ENCODE measurements around the gene EWSR1. TPM values are rescaled to one million over a fixed set of nuclear protein-coding genes. Genes with fewer than 3 reads are reported as not detected.

The EWSR1 gene
- total and polyA plus RNA-seq, 2 experiments from 2014 or later = 391 to 427 TPM

DNA sequence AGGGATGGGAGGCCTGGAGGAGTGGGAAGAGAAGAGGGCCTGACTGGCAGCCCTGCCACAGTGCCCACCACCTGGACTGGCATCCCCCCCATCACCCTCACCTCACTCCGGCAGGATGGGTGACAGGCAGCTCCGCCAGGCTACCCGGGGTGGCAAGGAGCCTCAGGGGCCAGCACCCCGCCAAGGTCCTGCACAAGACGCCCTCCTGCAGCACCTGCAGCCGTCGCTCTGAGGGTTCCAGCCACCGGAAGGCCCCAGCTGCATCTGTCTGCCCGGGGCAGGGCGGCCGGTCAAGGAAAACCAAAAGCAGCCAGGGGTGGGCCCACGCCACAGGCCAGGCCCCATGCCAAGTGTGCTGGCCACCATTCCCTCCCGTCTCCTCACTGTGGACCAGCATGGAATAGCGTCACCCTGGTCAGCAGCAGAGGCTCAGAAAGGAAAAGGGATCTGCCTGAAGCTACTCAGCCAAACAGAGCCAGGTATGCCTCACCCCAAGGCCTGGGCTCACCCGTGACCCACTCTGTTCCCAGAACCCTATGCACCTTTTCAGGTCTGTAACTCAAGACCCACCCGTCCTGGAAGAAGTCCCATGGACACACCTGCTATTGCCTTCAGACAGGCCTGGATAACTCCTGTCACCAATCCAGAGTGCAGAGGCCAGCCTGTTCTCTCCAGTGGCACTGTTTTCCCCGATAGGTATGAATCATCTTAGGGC is 7.3 kb upstream of the EWSR1 start (continued):
- TF ChIP-seq, protein P1, sequence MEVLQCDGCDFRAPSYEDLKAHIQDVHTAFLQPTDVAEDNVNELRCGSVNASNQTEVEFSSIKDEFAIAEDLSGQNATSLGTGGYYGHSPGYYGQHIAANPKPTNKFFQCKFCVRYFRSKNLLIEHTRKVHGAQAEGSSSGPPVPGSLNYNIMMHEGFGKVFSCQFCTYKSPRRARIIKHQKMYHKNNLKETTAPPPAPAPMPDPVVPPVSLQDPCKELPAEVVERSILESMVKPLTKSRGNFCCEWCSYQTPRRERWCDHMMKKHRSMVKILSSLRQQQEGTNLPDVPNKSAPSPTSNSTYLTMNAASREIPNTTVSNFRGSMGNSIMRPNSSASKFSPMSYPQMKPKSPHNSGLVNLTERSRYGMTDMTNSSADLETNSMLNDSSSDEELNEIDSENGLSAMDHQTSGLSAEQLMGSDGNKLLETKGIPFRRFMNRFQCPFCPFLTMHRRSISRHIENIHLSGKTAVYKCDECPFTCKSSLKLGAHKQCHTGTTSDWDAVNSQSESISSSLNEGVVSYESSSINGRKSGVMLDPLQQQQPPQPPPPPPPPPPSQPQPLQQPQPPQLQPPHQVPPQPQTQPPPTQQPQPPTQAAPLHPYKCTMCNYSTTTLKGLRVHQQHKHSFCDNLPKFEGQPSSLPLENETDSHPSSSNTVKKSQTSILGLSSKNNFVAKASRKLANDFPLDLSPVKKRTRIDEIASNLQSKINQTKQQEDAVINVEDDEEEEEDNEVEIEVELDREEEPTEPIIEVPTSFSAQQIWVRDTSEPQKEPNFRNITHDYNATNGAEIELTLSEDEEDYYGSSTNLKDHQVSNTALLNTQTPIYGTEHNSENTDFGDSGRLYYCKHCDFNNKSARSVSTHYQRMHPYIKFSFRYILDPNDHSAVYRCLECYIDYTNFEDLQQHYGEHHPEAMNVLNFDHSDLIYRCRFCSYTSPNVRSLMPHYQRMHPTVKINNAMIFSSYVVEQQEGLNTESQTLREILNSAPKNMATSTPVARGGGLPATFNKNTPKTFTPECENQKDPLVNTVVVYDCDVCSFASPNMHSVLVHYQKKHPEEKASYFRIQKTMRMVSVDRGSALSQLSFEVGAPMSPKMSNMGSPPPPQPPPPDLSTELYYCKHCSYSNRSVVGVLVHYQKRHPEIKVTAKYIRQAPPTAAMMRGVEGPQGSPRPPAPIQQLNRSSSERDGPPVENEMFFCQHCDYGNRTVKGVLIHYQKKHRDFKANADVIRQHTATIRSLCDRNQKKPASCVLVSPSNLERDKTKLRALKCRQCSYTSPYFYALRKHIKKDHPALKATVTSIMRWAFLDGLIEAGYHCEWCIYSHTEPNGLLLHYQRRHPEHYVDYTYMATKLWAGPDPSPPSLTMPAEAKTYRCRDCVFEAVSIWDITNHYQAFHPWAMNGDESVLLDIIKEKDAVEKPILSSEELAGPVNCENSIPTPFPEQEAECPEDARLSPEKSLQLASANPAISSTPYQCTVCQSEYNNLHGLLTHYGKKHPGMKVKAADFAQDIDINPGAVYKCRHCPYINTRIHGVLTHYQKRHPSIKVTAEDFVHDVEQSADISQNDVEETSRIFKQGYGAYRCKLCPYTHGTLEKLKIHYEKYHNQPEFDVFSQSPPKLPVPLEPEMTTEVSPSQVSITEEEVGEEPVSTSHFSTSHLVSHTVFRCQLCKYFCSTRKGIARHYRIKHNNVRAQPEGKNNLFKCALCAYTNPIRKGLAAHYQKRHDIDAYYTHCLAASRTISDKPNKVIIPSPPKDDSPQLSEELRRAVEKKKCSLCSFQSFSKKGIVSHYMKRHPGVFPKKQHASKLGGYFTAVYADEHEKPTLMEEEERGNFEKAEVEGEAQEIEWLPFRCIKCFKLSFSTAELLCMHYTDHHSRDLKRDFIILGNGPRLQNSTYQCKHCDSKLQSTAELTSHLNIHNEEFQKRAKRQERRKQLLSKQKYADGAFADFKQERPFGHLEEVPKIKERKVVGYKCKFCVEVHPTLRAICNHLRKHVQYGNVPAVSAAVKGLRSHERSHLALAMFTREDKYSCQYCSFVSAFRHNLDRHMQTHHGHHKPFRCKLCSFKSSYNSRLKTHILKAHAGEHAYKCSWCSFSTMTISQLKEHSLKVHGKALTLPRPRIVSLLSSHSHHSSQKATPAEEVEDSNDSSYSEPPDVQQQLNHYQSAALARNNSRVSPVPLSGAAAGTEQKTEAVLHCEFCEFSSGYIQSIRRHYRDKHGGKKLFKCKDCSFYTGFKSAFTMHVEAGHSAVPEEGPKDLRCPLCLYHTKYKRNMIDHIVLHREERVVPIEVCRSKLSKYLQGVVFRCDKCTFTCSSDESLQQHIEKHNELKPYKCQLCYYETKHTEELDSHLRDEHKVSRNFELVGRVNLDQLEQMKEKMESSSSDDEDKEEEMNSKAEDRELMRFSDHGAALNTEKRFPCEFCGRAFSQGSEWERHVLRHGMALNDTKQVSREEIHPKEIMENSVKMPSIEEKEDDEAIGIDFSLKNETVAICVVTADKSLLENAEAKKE (CRISPR knock-in tag; IDR thresholded peaks at IDR 0.05) = no peak
- no peak for TF ChIP-seq EZH2 (IDR thresholded peaks at IDR 0.05; ENCODE audit: low read depth, unreplicated experiment)
- TF ChIP-seq ZNF331 (CRISPR knock-in tag; IDR thresholded peaks at IDR 0.05; ENCODE audit: low read depth) = no peak
- no peak for TF ChIP-seq JUNB (IDR thresholded peaks at IDR 0.05; ENCODE audit: unreplicated experiment)
- TF ChIP-seq, protein P2, sequence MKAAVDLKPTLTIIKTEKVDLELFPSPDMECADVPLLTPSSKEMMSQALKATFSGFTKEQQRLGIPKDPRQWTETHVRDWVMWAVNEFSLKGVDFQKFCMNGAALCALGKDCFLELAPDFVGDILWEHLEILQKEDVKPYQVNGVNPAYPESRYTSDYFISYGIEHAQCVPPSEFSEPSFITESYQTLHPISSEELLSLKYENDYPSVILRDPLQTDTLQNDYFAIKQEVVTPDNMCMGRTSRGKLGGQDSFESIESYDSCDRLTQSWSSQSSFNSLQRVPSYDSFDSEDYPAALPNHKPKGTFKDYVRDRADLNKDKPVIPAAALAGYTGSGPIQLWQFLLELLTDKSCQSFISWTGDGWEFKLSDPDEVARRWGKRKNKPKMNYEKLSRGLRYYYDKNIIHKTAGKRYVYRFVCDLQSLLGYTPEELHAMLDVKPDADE (IDR thresholded peaks at IDR 0.05) = no peak
- TF ChIP-seq CREB1 (CRISPR knock-in tag; IDR thresholded peaks at IDR 0.05; ENCODE audit: low read depth) = no peak
- no peak for TF ChIP-seq EZH2phosphoT487 (IDR thresholded peaks at IDR 0.05; ENCODE audit: unreplicated experiment)
- TF ChIP-seq STAT1 (IDR thresholded peaks at IDR 0.05; ENCODE audit: unreplicated experiment) = no peak

Measured in GM23338 (cell line).